GM18505 (cell line): ENCODE results near the gene KDSR.
"Not testable (repeated sequence)": the region's sequence is repeated elsewhere in the genome, so short reads cannot be mapped to it uniquely, and the experiment has no call there.

Experiments used
- ATAC-seq: cut with Tn5 transposase; IDR thresholded peaks from one replicate; pipeline ENCODE4 v1.9.1; 2021; ENCODE audit not compliant: unreplicated experiment
- POLR2A ChIP-seq: IDR thresholded peaks from 4 replicates; pipeline ENCODE4 v1.6.1; 2011; ENCODE audit warnings: borderline replicate concordance; ENCODE audit not compliant: insufficient read depth, insufficient read length; ENCODE audit errors: extremely low read depth

KDSR gene

DNA sequence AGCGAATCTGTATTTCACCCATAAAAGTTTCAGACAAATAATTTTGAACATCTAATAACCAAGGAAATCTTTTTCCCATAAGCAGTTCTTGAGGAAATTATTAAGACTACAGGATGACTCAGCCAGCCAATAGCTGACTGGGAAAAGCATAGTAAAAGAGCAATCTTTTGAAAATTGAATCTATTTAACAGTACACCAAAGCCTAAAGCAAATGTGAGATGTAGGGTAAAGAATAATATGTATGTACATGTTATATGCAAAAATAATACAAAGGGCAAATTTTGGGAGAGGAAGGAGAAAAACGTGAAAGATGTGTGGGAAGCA, 12.6 kb upstream of the KDSR start:
- no peak for TF ChIP-seq POLR2A
- no peak for ATAC-seq

DNA sequence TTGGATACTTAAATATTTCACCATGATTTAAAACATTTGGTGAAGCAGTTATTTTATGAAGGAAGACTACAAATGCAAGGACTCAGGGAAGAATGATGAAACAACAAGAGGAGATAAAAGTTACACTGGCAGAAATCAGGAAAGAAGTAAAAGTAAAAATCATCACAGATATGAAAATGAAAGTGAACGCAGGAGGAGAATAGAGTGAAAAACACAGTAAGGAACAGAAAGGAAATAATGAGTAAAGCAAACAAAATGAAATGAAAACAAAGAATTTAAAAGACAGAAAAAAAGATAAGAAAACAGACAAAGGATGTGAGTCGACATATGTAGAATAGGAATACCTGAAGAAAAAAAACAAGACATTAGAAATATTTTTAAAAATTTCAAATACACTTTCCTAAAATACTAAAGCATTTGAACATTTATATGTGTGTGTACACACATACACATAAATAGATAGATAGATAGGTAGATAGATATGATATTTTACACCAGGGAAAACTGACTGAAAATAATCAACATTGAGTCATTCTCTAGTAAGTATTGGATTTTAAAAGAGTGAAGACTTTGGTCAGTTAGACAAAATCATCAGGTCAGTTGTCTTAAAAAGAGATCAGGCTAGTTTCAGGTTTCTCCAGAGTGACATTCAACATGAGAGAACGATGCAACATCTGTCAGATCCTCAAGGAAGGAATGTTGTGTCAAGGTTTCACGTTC, 12.1 kb upstream of the KDSR start:
- peak; percentile 53 for ATAC-seq
- no peak for TF ChIP-seq POLR2A

- TF ChIP-seq POLR2A = no peak
- no peak for ATAC-seq
Observed at GRCh38 chr18:63377275-63377980, 10.4 kb upstream of the KDSR start.

DNA sequence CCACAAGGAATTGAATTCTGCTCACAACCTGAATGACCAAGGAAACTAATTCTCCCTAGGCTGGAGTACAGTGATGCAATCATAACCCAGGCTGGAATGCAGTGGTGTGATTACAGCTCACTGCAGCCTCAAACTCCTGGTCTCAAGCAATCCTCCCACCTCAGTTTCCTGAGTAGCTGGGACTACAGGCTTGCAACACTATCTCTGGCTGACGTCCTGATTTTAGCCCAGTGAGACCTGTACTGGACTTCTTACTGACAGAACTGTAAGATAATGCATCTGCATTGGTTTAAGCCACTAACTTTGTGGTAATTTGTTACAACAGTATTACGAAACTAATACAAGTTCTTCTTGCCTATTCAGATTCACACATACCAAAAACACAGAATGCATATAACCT, 9.5 kb upstream of the KDSR start:
- TF ChIP-seq POLR2A = no peak
- no peak for ATAC-seq

DNA sequence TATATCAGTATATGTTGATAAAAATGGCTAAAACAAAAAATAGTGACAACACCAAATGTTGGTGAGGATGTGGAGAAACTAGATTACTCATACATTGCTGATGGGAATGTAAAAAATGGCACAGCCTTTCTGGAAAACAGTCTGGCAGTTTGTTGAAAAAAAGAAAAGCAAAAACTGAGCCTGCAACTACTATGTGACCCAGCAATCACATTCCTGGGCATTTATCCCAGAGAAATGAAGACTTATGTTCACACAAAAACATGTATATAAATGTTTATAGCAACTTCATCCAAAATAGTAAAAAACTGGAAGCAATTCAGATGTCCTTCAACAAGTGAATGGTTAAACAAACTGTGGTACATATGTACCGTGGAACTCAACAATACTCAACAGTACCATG, 7.5 kb upstream of the KDSR start:
- no peak for ATAC-seq
- TF ChIP-seq POLR2A = no peak

DNA sequence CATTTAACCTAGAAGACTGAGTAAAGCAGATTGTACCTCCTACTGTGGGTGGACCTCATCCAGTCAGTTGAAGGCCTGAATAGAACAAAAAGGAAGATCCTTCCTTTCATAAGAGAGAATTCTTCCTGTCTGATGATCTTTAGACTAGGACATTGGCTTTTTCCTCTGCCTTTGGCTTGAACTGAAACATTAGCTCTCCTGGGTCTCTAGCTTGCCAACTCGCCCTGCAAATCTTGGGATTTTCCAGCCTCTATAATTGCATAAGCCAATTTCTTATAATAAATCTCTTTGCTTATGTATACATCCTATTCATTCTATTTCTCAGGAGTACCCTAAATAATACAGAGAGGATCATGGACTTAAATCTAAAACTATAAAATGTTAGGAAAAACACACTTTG, 6.2 kb upstream of the KDSR start:
- ATAC-seq = no peak
- no peak for TF ChIP-seq POLR2A

DNA sequence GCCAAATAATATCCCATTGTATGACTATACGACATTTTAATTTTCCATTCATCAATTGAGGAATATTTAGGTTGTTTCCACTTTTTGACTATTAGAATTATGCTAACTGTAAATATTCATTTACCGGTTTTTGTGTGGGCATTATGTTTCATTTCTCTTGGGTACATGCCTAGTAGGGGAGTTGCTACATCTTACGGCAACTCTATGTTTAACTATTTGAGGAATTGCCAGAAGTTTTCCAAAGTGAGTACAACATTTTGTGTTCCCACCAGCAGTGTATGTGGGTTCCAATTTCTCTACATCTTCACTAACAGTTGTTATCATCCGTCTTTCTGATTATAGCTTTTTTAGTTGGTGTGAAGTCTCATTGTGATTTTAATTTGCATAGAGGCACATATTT, 1.6 kb upstream of the KDSR start:
- TF ChIP-seq POLR2A = no peak
- ATAC-seq = no peak

GRCh38 chr18:63366213-63367052, 573 bp downstream of the KDSR start:
- no peak for TF ChIP-seq POLR2A
- peak; percentile 30 for ATAC-seq

GRCh38 chr18:63365876-63366212, 1.2 kb downstream of the KDSR start:
- TF ChIP-seq POLR2A = no peak
- ATAC-seq = no peak

GRCh38 chr18:63363951-63364350, 3.1 kb downstream of the KDSR start:
- ATAC-seq = no peak
- no peak for TF ChIP-seq POLR2A

DNA sequence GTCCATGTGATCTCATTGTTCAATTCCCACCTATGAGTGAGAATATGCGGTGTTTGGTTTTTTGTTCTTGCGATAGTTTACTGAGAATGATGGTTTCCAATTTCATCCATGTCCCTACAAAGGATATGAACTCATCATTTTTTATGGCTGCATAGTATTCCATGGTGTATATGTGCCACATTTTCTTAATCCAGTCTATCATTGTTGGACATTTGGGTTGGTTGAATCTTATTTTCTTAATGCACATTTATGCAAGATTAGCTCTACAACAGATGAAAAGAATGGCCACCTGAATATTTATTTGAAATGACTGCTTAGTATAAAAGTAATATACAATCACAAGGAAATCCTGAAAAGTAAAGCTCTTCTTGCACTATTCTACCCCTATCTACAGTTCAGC, 3.6 kb downstream of the KDSR start:
- ATAC-seq = not testable (repeated sequence)

- no peak for TF ChIP-seq POLR2A
- no peak for ATAC-seq
Observed at GRCh38 chr18:63356272-63356896, 10.6 kb downstream of the KDSR start.

DNA sequence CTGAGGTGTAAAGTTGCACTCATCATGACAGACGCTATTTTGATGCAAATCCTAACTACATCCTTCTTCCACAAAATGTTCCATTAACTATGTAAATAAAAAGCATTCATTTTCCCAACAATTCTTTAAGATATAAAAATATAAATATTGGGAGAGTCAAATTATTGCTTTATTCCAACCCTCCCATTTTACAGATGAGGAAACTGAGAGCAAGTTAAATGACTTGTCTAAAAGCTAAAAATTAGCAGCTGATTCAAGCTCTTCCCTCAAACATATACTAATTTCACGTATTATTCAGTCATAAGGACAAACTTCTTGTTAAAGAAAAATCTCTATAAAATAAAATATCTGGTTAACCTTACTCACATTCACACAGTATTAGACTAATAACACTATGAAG, 16.8 kb downstream of the KDSR start:
- no peak for ATAC-seq
- no peak for TF ChIP-seq POLR2A
